ENCODE measurements around the gene IKZF1.

IKZF1 gene

DNA sequence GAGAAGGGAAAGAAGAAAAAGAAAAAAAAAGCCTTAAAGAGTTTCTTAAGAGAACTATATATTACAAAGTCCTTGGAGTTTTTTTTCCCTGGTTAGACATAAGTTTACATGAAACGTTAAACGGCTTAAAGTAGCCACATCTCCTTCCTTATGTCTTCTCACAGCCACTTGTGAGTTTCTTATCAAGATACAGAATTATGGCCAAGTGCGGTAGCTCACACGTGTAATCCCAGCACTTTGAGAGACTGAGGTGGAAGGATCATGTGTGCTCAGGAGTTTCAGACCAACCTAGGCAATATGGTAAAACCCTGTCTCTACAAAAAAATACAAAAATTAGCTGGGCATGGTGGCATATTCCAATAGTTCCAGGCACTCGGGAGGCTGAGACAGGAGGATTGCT, 54.3 kb downstream of the IKZF1 start:
- TF ChIP-seq, protein P1, sequence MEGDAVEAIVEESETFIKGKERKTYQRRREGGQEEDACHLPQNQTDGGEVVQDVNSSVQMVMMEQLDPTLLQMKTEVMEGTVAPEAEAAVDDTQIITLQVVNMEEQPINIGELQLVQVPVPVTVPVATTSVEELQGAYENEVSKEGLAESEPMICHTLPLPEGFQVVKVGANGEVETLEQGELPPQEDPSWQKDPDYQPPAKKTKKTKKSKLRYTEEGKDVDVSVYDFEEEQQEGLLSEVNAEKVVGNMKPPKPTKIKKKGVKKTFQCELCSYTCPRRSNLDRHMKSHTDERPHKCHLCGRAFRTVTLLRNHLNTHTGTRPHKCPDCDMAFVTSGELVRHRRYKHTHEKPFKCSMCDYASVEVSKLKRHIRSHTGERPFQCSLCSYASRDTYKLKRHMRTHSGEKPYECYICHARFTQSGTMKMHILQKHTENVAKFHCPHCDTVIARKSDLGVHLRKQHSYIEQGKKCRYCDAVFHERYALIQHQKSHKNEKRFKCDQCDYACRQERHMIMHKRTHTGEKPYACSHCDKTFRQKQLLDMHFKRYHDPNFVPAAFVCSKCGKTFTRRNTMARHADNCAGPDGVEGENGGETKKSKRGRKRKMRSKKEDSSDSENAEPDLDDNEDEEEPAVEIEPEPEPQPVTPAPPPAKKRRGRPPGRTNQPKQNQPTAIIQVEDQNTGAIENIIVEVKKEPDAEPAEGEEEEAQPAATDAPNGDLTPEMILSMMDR (IDR thresholded peaks at IDR 0.05; ENCODE audit: extremely low read depth, missing control alignments), result no peak
- no peak for DNase-seq (ENCODE audit: low spot score)

DNA sequence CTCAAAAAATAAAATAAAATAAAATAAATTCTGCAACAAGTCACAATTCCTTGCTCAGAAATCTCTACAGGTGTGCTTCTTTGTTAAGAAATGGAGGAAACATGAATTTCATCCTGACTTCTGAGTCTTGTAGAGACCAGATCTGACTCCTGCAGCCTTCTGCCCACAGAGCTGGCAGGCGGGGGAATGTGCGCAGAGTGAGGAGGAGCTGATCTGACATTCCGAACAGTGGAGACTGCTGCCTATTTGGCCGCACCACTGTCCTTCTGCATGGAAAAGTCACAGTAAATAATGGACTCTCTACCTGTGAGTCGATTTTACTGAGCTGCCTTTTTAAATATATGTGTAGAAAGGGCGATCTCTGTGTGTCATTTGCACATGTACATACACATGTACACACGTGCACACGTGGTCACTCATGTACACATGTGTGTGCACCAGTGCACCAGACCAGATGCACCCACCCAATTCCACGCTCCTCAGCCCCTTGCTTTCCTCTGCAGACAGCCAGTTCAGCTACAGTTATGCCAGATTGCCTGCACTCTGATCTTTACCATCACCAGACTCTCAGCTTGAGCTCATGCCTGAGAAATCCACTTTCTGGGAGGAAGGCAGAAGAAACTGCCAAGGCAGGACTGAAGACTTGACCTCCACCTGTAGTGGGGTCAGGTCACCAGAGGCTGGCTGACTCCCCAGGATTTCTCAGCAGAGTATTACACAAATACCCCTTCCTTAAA, 54.9 kb downstream of the IKZF1 start:
- DNase-seq (ENCODE audit: low spot score), result no peak
- TF ChIP-seq, protein P1 (IDR thresholded peaks at IDR 0.05; ENCODE audit: extremely low read depth, missing control alignments), result no peak

DNA sequence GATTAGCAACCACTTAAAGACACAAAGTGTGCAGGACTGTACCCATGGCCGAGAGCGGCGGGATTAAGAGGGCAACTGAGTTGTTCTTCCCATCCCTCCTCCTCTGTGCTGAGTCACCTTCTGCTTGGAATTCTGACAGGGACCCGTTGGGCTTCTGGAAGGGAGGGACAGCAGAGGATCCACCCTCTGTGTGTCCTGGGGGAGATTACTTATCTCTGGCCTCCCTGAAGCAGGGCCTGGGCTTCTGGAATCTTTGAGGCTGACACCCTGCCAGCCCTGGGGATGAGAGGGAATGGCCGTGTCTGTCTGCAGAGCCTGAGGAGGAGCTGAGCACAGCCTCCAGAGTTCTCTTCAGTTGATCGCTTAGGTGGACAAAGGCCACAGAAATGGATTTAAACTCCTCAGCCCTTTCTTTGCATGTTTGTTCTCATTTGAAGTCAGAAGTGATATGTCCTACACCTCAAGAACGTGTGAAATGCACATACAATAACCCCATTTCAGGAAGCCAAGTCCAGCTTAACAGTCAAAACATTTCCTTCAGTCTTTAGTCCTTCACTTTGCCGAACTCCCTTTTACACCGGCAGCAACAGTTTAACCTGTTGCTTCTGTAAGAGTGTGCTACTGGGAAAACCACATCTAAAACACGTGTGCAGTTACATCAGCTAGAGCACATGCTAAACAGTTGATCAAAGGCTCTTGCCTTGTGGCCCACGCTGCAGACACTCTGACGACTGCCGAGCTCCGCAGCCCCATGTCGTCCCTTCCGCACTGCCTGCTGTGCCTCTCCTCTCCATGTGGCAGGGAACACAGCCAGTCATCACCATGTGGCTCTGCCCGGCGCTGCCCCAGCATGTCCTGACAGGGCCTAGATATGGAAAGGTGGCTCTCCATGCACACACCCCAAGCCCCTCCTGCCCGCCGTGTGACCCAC, 55.7 kb downstream of the IKZF1 start:
- TF ChIP-seq, protein P1 (IDR thresholded peaks at IDR 0.05; ENCODE audit: extremely low read depth, missing control alignments), result no peak

DNA sequence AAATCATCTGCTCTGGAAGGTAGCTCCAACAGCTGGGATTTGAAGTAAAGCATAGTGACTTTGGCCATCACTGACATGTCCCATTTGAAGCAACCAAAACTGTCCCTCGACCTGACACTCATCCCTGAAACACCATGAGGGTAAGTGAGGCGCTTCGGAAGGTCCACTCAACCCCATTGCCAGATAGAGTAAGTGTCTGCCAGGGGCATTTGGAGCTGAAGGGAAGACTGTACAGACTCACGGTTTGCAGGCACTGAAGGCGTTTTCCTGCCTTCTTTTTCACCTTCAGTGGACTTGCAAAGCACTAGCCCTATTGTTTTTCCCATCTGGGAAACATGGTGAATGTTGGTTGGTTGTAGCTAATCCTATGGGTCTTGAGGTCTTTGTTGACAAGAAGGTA, 57.6 kb downstream of the IKZF1 start:
- TF ChIP-seq, protein P1 (IDR thresholded peaks at IDR 0.05; ENCODE audit: extremely low read depth, missing control alignments), result no peak
- no peak for DNase-seq (ENCODE audit: low spot score)

More for the DNA sequence above, 55.7 kb downstream of the IKZF1 start:
- no peak for DNase-seq (ENCODE audit: low spot score)

DNA sequence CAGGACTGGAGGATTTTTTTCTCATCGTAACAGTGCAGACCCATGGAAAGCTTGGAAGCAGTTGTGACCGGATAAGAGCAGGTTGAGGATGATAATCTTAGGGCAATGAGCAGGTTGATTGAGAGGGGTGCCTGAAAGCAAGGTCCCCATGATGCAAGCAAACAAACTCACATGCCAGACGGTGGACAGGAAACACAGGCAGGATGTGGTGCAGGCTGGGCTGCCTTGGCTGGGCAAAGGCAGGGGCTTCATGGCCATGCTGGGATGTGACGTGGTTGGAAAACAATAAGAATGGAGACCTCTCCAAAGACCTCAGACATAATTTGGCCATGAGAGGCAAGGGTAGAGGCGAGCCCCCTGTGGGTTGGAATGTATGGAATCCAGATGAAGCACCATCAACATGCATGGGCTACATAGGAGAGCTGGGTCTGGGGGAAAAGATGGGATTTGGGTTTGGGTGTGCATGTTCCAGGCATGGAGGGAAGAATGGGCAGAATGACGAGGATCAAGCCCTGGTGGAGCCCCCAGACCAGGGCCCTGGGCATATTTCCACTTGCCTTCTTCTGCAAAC, 58.3 kb downstream of the IKZF1 start:
- TF ChIP-seq, protein P1 (IDR thresholded peaks at IDR 0.05; ENCODE audit: extremely low read depth, missing control alignments), result no peak
- DNase-seq (ENCODE audit: low spot score), result no peak

DNA sequence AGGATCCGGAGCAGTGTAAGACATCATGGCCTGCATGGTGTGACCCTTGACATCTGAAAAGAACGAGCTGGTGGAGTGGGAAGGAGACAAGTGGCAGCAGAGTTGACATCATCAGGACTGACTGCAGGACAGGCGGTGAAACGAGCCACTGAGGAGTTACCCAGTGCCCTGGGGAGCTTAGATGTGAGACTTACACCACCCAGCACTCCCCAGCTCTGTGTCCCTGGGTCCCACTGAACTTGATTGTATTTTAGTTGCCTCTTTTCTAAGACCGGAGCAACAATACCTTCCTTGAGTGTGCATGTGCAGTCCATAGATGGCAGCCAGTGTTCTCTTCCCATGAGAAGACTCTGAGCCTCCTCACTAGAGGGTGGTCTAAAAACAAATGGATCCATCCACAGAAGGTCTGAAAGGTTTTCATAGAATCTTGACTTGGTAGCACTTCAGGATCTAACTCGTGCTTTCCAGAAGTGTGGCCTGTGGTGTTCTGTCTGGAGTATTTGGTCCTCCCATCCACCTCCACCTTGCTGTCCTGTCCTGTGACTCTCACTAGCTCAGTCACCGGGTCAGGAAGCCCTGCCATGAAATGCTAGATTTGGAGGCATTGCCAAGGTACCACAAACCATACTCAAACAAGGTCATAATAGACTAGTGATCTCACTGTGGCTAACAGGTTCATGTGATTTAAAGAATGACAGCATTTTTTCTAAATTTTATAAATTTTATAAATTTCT, 59.0 kb downstream of the IKZF1 start:
- DNase-seq (ENCODE audit: low spot score), result no peak
- TF ChIP-seq, protein P1 (IDR thresholded peaks at IDR 0.05; ENCODE audit: extremely low read depth, missing control alignments), result no peak

All from GM20000 (cell line).